CD4-positive, alpha-beta T cell treated with Interleukin-1 beta for 1 hour (primary cell): Measurements from ENCODE around the gene PWWP2A.

ENCODE experiments used
- DNase-seq, 2 donors: peaks; one replicate each; pipeline ENCODE4 v3.0.0-alpha.2; 2020 to 2022

Gene PWWP2A

DNA sequence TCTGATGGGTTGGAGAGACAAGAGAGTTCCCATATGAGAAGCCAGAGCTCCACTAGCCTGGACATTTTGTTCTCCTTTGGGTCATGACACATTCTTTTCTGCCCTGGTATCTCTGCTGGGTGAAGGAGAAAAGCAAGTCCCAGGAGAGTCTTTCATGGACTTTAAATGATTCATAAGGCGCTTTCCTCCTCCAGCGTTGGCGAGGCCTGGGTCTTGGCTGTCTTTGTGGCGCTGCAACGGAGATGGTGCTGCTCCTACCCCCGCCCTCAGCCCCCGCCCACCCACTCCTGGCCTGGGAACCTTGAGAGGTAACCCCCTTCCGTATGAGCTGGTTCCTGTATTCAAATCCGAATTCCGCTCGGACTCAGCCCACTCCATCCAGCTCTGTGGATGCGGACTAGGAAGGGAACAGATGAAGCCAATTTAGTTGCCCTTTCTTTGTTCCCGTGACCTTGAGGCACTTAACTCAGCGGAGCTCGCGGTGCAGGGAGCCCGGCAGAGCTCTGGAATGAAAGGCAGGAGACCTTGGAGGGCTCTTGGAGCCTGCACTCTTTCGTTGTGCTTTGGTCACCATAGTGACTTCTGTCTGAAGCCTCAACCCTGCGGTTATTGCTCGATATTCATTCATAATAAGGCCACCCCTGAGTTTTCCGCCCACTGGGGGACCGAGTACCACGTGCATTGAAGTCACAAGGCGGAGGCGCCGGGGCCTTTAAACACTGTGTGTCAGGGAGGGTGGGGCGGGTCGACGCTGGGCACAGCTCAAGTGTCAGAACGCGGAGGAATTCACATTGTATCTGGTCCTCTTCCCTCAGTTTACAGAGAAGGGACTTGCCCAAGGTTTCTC is 14.0 kb upstream of the PWWP2A start:
- no peak for DNase-seq

DNA sequence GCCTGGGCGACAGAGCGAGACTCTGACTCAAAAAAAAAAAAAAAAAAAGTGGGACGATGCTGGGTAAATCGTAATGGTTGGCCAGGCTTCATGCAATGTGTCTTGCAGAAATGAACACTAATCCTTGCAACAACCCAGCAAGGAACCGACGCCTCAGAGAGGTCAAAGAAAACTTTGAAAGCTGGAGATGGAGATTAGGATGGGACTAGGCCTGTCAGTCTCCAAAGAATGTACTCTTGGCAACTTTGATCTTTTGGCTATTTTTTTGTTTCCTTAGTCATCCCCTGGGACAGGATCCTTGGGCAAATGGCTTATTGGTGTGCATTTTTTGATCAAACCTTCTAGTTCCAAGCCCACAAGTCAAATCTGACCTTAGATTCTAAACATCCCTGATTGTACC is 10.6 kb upstream of the PWWP2A start:
- DNase-seq: no peak

DNA sequence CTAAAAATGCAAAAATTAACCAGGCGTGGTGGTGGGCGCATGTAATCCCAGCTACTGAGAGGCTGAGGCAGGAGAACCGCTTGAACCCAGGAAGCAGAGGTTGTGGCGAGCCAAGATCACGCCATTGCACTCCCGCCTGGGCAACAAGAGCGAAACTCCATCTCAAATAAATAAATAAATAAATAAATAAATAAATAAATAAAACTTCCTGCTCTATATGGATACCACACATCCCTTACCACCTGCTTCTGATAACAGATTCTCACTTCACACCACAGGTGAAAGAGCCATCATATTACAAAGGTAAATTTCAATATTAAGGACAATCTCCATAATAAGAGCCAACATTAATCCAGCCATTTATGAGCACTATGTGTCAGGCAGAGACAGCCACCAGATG is 9.4 kb upstream of the PWWP2A start:
- DNase-seq: no peak

DNA sequence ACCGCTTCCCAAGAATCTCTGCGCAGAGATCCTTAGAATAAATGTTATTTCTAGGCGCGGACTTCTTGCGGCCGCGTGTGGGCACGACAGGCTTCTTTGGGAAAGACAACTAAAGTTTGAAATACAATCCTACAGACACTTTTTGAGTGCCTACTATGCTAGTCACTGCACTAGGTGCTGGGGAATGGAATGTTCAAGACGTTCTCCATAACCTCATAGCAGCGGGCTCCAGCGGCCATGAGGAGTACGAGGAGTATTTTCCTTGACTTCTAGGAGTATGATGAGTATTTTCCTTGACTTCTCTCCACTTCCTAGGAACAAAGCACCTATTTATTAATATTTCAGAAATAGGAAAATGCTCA is 636 bp upstream of the PWWP2A start:
- no peak for DNase-seq

DNA sequence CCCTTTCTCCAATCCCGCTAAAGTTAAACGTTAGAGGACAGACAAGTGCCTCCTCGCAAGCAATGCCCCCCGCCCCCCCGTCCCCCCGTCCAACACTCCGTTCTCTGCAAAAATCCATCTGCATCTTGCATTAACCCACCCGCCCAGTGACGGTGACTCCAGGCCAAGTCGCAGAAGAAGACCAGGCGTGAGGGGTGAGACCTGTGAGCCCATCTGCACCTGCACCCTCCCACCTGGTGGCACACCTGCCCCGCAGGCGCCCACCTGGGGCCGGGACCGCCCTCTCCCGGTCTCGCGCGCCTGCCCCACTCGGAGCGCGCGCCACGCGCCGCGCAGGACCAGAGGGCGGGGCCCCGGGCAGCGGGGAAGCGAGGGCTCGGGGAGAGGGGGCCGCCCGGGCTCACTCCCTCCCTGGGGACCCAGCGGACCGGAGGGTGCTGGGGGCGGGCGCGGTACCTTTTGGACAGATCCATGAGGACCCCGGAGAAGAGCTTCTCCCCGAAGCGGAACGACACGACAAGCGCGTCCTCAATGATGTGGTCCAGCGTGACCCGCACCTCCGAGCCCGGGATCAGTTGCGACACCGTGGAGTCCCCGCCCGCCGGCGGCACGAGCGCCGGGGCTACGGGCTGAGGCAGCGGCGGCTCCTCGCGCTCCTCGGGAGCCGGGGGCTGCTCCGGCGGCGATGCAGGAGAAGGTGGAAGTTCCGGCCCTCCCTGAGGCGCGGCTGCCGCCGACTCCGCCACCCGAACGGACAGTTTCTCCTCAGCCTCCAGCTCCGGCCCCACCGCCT is 705 bp downstream of the PWWP2A start:
- DNase-seq: peak; percentile 50 to 55

DNA sequence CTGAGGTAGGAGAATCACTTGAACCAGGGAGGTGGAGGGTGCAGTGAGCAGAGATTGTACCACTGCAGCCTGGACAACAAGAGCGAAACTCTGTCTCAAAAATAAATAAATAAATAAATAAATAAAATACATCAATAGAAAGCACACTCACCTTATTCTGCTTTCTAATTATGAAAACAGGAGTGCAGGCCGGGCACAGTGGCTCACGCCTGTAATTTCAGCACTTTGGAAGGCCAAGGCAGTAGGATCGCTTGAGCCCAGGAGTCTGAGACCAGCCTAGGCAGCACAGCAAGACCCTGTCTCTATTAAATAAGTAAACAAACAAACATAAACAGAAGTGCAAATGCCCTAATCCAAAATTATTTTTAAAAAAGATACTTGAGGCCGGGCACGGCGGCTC is 2.3 kb downstream of the PWWP2A start:
- no peak for DNase-seq

DNA sequence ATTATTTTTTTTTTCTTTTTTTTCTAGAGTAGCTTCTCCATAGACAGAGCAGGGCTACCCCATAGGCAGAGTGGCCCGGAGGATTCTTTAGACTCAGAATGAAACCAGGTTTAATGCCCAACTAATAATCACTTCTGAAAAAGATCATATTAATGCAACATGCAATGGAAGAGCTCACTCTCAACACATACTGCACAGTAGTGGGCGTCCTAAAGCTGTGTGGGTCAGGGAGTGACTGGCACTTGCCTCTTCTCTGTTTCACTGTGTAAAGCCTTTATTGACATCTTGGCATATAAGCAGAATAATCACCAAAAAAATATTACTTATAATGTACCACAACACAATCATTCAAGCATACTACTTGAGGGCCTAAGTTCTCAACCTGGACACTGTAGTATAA is 11.1 kb downstream of the PWWP2A start:
- no peak for DNase-seq

DNA sequence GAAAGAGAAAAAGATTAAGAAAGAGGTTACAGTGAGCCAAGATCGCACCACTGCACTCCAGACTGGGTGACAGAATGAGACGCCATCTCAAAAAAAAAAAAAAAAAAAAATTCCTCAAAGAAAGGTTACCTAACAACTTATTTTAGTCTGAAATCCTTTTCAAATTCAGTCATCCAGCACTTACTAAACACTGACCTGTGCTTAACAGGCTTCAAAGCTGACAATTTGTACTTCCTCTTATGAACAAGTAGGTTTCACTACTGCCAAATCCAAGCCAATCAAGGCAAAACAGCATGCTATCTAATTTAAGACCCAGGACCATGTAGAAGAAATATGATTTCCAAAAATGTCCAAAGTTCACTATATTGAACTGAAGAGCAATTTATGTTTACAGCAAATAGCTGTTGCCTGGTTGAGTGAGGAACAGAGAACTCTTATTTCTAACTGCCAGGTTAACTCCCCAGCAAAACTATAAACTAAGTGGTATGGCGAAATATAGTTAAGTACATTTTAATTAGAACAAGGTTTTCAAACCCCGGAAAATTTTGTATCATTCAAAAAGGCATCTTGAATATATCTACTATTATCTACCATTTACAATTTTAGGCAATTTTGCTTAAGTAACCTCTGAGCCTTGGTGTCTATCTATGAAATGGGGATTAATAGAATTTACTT is 13.4 kb downstream of the PWWP2A start:
- no peak for DNase-seq

DNA sequence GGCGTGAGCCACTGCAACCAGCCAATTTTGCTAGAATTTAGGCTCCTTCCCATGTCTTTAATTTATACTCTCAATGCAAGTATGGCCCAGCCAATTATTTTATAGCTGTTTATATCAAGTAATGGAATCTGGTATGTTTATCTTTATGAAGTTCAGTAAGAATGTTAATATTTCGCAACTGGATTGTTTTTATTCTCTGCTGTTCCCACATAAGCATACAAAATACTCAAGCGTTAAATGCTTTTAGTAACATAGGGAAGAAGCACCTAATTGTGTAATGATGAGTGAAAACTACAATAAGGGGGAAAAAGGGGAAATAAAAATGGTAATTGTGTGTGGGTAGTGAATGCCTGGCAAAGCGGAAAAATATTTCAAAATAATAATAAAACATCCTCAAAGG is 21.3 kb downstream of the PWWP2A start:
- DNase-seq: no peak

DNA sequence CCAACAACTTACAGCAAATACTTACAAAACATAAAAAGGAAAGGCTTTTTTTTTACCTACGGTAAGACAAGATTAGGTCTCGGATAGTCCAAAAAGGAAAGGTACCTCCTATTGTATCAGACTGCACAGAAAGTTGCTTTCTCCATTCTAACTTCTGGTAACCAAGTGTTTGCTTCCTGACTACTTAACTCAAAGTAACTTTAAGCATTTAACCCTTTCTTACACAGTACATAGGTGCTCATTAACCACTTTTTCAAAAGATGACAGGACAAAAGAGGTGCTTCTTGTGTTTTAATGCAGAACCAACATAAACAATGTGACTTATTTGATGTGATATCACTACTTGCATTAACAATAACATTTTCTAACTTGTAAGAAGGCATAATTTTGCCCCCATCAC is 23.1 kb downstream of the PWWP2A start:
- DNase-seq: no peak

DNA sequence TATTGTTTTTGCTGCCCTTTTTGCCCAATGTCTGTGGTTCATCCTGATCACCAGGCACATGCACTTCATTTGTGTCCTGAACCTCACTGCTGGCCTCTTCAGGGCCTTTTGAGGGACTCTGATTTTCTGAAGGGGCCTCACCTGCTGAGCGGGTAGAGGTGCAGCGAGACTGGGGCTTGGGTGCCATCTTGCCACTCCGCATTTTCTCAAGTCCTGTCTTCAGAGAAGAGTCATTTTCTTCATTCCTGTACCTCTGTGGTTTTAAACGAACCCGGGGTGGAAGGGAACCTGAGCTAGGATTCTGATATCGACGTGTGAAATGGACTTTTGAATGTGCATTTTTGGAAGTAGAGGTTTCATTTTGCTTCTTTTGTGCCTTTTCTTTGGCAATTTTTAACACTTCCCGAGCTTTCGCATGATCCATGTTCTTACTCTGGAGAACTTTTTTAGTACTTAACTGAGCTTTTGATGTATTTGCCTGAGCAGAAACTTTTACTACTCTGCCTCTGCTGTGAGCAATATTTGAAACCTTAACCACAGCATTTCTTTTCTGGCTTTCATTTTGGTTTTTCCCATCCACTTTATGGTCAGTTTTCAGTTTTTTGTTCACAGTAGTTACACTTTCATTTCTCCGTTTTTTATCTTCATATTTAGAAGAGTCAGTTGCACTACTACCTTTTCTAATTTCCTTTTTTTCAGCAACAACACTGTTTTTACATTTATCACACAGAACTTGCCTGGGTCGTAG is 26.1 kb downstream of the PWWP2A start:
- DNase-seq: no peak

DNA sequence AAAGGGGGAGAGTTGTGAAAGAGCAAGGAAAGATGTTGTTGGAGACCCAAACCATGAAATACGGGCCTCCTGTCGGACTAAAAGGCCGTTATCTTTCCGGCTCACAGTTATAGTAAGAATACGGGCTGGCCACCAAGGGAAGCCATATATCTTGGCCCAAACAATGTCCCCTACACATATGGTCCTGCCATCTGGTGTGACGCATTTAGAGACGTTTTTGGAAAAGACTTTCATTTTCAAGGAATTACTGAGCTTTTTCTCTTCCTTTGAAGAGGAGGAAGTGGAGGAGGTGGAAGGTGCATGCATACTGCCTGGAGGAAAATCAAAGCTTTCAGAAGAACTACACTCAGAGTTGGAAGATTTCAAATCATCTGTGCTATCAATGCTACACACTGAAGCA is 26.7 kb downstream of the PWWP2A start:
- no peak for DNase-seq

DNA sequence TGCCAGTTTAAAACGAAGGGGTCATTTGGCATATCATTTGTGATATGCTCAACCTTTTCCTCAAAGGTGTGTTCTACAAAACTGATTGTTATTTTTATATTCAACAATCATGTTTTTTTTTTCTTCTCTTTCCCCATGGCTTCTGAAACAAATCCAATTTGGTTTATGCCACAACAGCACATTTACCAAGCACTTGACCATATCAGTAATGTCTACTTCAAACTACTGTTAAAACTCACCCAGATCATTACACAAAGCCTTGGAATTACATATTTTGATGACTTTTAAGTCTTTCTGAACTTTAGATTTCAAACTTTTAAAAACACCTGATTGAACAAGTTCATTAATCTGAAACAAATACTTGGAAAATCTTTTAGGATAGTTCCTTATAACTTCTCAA is 29.2 kb downstream of the PWWP2A start:
- no peak for DNase-seq

DNA sequence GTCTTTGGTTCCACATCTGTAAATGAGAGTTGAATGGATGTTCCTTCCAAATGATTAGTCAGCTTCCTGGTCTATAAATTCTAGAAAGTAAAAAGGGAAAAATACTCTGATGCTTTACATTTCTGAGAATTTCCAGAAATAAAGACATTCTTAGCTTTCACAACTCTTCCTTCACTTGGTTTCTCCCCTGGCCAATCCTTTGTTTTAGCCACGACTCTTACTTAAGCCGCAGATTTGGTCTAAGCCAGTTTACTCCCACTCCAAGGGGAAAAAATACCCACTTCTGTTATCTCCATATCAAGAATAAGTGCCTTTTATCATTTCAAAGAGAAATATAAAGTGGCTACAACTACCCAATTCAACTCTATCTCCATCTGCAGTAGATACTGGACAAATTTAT is 29.7 kb downstream of the PWWP2A start:
- no peak for DNase-seq

DNA sequence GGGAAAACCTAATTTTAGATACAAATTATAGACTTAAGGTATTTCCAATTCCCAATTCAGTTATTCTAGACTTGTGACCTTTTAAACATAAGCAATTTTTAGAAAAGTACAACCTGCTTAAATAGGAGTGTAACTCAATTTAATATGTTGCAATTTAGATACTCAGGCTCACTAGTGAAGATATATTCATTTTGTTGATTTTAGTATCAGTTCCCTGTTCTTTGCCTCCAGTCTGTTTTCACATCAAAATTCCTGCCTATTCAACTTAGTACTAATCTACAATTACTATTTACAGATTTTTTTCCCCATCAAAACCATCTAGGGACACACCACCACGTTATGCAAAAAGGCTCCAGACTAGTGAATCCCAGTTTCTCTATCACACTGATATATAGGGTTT is 30.4 kb downstream of the PWWP2A start:
- no peak for DNase-seq

DNA sequence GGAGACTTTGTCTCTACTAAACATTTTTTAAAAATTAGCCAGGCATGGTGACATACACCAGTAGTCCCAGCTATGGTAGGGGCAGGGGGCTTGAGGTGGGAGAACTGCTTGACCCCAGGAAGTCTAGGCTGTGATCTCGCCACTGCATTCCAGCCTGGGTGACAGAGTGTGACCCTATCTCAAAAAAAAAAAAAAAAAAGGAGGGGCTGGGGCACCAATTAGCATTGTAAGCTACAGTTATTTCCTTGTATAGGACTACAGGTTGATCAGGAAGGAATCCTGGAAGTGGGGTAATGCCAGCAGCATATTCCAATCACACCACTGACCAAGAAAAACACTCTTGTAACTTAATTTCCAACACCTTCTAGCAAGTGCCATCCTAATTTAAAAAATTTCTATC is 32.1 kb downstream of the PWWP2A start:
- no peak for DNase-seq

DNA sequence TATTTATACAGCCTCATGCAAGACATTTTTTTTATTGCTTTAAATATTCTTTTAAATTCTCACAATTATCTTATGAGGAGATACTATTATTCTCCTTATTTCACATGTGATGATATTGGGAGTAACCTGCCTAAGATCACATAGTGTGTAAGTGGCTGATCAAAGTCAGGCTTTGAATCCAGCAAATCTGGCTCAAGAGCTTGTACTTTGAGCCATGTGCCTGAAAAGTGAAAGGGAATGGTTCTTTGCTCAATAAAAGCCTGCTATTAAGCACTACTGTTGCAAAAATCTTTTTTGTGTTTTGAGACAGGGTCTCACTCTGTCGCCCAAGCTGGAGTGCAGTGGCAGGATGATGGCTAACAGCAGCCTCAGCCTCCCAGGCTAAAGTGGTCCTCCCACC is 35.1 kb downstream of the PWWP2A start:
- DNase-seq: no peak

DNA sequence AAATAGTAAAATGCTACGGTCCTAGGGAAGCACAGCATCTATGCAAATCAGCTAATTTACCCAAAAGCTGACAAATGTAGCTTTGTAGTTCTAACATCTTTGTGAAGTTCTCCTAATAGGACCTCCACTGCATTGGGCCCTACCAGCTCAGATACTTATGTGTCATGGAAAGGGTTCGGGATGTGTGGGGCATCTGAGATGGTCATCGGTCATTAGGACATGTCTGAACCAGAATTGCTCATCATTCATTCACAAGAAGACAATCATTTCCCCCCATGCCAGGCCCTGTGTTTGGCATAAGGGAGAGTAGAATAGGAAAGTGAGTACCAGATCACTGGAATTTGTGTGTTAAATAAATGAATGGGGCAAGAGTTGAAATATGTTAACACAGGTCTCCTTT is 35.7 kb downstream of the PWWP2A start:
- no peak for DNase-seq

DNA sequence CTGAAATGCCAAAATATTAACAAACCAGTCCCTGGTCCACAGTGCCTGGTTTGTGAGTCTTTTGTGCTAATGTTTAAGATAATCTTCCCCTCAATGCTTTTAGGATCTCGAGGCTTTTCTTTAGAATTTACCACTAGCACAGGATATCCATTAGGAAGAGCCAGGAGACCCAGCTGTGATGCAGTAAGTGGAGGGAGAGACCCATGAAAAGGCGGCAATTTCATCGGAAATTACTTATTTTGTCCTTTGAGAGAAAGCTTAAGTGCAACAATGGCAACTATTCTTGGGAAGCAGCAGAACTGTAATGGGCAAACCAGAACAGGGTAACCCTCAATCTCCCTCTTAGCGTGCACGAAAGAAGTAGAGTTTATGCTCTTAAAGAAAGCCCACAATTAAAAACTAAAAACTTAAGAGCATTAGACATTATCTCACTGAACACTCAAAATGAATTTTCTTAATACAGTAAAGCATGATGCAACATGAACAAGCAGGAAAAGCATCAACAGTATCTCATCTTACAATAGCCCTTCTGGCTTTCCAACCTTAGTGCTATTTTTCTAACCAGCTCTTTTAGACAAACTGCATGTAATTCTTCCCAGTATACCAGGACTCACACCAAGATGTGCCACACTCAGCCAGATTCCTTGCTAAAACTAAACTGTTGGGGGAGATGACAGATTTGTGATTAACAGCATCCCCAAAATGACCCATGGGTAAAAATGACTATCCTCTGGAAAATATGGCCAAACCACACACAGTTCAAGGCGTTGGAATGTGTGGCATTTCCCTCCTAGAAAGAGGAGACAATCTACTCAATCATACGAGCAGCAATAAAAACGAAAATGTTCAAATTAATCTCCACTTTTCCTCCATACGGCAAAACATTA is 36.4 kb downstream of the PWWP2A start:
- DNase-seq: no peak

DNA sequence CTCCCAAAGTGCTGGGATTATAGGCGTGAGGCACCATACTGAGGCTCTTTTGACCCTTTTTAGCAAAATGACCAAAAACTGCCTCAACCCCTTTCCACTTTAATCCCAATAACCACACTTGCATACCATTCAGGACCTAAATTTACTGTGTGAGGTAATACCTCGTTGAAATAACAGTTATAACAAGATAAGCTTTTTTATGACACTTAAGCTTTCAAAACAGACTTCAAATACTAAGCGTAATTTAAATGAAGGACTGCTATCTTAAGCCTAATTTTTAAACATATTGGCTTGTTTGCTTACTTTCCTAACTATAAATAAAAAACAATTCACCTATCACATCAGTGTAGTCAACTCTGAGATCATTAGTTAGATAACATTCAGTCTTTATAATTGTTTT is 37.8 kb downstream of the PWWP2A start:
- no peak for DNase-seq

DNA sequence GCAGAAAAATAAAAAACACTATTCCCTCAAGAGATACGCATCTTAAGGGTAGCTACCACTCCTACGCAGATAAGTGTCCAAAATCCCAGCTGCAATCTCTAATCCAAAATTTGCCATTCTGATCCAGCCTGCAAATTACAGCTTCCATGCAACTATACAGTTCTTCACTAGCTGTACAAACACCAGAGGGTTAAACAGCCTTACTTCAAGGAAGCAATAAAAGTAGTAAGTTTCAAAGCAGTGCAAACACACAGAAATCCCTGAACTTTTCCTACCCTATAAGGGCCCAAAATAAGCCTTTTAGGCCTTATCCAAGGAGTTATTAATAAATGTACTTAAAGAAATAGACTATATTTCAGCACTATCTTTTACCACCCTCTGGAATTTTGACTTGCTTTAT is 39.5 kb downstream of the PWWP2A start:
- DNase-seq: no peak

DNA sequence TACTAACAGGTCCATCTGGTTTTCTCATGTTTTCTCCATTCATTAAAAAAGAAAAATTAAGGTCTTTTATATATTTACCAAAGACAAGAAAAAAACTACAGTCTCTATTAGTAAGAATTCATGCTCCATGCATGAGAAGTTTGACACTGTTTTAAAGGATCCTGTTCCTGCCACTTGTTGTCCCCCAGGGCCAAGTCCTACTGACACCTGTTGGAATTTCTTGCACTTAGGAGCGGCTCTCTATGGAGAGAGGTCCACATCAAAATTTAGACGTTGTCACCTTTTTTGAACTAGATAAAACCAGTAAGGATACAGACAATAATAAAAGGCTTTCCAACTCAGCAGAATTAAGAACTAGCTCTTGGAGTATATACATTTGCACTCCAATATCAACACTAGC is 42.3 kb downstream of the PWWP2A start:
- no peak for DNase-seq
